Measurements from ENCODE around the gene C2orf68. TPM values are rescaled to one million over a fixed set of nuclear protein-coding genes. Genes with fewer than 3 reads are reported as not detected.

C2orf68 gene, protein sequence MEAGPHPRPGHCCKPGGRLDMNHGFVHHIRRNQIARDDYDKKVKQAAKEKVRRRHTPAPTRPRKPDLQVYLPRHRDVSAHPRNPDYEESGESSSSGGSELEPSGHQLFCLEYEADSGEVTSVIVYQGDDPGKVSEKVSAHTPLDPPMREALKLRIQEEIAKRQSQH
- total RNA-seq, result 5.3 and 8.2 TPM in 2 replicates

DNA sequence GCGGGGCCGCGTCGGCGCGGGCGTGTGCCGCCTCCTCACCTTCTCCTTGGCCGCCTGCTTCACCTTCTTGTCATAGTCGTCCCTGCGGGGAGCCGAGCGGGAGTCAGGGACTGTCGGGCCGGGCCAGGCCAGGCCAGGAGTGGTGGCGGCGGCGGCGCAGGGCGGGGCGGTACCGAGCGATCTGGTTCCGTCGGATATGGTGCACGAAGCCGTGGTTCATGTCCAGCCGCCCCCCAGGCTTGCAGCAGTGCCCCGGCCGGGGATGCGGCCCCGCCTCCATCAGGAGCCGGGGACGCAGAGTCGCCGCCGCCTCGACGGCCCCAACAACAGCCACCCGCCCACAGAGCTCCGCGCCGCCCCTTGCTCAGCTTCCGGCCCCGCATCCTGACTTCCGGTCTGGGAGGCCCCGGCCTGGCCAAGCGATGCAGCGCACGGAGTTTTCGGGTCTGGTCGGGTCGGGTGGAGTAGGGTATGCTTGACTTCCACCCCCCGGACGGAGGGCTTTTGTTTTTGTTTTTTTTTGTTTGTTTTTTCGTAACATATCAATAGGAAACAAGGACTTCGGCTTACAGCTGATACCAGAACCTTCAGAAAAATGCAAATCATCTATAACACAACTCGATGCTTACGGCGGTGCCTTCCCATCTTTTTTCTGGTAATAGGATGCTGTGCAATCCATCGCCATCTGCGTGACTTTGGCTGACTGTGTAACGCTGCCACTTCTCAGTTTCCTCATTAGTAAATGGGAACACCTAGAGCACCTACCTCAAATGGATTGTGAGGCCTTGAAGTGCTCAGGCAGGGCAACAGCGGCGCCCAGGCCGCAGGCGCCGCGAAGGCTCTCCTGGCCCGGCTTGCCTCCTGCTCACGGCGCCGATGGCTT lies at the start of gene C2orf68:
Gene C2orf68 (minus strand): TSS at position 362 of the 883 bp plus-strand sequence. CDS start 82 bp downstream, at position 280.

DNA sequence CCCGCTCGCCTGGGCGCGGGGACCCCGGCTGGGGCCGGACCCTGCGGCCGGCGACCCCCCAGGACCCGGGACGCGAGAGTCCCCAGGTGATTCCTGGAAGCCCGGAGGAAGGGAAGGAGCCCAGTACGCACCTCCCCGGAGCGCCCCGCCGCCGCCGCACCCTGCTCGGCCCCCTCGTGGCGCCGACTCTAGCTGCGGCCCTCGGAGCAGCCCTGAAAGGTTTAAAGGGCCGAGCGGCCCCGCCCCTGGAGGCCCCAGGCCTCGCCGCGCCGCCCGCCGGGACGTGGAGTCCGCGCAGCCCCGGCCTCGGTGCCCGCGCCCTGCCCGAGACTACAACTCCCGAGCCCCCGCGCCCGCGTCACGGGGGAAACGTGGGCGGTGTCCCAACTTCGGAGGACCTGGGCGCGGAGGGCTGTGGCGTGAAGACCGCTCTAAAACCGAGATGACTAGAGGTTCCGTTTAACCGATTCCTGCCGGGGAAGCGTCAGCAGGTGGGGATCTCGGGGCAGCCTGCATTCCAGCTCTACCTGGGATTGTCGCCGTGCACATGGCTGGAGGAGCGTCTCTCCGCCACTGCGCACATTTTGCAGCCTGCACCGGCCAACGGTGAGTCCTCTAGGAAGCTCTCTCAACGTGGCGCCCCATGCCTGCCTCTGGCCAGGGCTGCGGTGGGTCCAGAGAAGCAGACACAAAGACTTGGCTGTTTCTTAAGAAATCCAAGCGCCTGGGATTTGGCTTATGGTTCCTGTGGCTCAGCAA lies 9.2 kb downstream of the C2orf68 start, which contains the start of gene TMEM150A:
Gene TMEM150A (minus strand): TSS at position 223 of the 759 bp plus-strand sequence. CDS start 750 bp downstream, outside the sequence.

DNA sequence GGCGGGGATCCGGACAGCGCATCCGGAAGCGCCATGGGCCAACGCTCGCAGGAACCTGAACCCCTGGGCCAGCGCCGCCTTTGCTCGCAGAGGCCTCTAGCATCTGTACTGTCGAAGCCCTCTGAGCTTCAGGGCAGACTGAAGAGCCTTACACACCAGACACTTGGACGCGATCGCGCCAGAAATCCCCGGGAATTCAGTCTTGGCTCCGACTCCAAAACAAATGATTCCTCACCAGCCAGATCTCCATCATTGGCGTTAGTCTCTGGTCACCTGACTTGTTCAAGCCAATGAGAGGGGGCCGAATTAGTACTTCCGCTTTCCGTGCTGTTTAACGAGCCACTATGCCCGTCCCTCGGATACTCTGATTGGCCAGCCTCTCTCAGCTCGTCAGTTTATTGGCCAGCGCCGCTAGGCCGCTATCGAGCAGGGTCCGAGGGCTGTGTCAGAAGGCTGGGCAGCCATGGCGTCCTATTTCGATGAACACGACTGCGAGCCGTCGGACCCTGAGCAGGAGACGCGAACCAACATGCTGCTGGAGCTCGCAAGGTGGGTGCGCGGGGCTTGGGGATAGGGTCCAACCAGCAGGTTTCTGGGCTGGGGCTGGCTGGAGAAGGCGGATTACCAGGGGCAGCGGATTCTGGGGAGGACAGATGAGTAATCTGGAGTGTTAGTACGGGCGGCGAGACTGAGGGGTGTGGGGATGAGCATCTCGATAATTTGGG lies 16.4 kb downstream of the C2orf68 start, which contains the start of gene RNF181:
Gene RNF181 (plus strand): TSS at position 445 of the 725 bp plus-strand sequence. CDS start 19 bp downstream, at position 464.

DNA sequence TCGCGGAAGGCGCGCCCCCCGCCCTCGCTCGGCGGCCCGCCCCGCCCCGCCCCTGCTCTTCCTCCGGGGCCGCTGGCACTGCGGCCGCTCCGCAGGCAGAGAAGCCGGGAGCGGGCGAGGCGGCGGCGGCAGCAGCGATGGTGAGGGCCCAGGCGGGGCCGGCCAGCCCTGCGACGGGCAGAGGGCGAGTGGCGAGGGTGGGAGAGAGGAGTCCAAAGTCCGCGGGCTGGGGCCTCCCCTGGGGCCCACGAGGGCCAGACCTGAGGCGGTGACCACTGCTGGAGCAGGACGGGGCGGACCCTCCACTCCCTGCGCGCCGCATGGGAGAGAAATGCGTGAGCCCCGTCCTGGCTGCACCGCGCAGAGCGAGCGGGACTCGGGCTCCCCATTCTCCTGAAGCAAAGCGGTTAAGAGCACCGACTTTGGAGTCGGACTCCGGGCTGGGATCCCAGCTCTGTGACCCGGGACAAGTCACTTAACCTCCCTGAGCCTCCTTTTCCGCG lies 27.5 kb downstream of the C2orf68 start, which contains the start of gene VAMP5:
Gene VAMP5 (plus strand): TSS at position 78 of the 503 bp plus-strand sequence. CDS start 60 bp downstream, at position 138.

DNA sequence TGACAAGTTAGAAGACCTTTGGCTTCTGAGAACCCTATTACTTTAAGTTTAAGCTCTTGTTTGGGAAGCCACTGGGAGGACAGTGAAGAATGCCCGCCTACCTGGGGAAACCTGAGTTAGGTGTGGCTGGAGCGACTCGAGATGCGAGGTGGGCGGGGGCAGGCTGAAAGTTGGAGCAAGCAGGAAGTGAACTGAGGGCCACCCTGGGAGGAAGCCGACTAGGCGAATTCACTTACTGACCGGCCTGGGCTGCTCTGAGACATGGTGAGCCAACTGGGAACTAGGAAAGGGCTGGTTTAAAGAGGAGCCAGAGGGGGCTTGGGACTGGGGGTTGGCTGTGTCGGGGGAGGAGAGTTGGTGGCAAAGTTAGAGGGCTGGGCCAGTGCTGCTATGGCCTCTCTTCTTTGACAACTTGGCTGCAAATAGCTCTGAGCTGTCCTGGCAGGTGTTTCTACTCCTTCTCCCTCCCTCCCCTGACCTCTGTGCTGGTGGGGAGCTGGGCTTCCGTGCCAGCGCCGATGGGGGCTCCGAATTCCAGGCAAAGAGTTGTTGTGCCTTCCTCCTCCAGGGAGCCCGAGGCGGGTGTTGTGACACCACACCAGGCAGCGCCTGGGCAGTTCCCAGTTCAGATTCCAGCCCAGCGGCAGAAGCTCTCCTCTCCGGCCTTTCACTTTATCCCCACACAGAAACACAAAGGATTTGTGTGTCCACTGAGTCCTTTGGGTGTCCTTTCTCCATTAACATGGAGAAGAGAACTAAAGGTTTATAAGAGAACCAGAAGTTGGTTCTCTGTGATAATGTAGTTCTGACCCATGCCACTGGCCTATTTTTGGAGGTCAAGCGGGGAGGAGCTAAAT lies 34.3 kb downstream of the C2orf68 start, which contains the start of gene VAMP8:
Gene VAMP8 (plus strand): TSS at position 201 of the 857 bp plus-strand sequence. CDS start 61 bp downstream, at position 262.

DNA sequence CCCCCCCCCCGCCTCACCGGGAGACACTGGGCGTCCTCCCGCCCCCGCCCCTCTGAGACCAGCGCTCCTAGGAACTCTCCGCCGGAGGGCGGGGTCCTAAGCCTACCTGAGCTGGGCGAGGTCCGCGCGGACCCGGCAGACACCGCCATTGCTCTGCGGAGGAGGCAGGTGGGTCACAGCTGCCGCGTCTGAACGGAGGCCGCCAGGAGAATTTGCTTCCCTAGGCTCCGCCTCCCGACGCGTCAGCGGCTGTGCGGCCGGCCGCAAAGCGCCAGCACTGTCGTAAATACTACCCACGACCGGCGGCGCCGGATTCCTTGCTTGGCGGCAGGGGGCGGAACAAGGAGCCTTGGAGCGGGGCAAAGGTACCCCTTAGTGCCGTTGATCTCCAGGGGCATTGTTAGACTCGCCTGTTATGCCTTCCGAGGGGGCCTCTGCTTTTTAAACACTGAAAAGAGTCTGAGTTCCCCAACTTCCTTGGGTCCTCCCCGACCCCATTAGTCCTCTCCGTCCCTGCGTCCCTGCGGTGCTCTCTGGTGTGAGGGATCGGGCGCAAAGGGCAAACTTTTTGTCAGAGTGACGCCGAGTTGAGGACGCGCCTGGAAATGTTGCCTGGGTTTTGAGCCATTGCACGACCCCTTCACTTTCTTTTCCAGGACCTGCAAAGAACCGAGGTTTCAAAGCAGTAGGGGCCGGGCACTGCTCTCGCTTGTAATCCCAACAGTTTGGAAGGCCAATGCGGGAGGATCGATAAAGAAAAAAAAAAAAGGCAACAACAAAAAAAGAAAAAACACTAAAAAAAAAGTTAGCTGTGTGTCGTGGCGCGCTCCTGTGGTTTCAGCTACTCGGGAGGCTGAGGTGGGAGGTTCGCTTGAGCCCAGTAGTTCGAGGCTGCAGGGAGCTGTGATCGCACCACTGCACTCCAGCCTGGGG lies 50.3 kb downstream of the C2orf68 start, which contains the start of gene GGCX:
Gene GGCX (minus strand): TSS at position 214 of the 933 bp plus-strand sequence. CDS start 65 bp downstream, at position 149.

Other genes with a start within 250 kb of the C2orf68 start
- 72.2 and 88.8 TPM in 2 replicates for gene CAPG, start 201.7 kb downstream of the C2orf68 start, total RNA-seq
- gene SH2D6, start 193.4 kb downstream of the C2orf68 start, total RNA-seq, result not detected in 2 replicates
- gene MAT2A, start 72.9 kb downstream of the C2orf68 start, total RNA-seq, result 95.3 and 95.9 TPM in 2 replicates
- 34.6 and 35.4 TPM in 2 replicates for gene GGCX, start 50.6 kb downstream of the C2orf68 start, total RNA-seq
- 5.8 TPM in 1 of 2 replicates, not detected in the other for gene VAMP8, start 34.5 kb downstream of the C2orf68 start, total RNA-seq
- 33.1 and 70.7 TPM in 2 replicates for gene VAMP5, start 27.6 kb downstream of the C2orf68 start, total RNA-seq
- gene RNF181, start 16.3 kb downstream of the C2orf68 start, total RNA-seq, result 157 and 188 TPM in 2 replicates
- 22.9 and 26.7 TPM in 2 replicates for gene TMEM150A, start 9.4 kb downstream of the C2orf68 start, total RNA-seq
- 39.1 and 51.7 TPM in 2 replicates for gene USP39, start 4.1 kb upstream of the C2orf68 start, total RNA-seq
- gene SFTPB, start 56.1 kb upstream of the C2orf68 start, total RNA-seq, result not detected in 2 replicates
- not detected in 2 replicates for gene GNLY, start 82.3 kb upstream of the C2orf68 start, total RNA-seq
- gene ATOH8, start 141.9 kb upstream of the C2orf68 start, total RNA-seq, result 16.9 and 31.4 TPM in 2 replicates

All from pericardium fibroblast (primary cell).